Upper lobe of left lung (tissue), 6 donors: ENCODE measurements around the gene TOM1L2. TPM values are rescaled to one million over a fixed set of nuclear protein-coding genes. Genes with fewer than 3 reads are reported as not detected.

Experiments used
- ATAC-seq, 2 donors: fragments of 200-7000 bp; cut with Tn5 transposase; one replicate each; pipeline ENCODE4 v1.9.1; 2022; ENCODE audit warnings: mild to moderate bottlenecking in 2 of 2, moderate library complexity in 2 of 2; ENCODE audit not compliant: low FRiP score in 2 of 2
- DNase-seq, 2 donors: peaks; one replicate each; pipeline ENCODE4 v3.0.0-alpha.2; 2019 to 2020
- H3K27ac ChIP-seq, 4 donors: fragments of 200-600 bp; sonication (generic); one replicate each; pipeline ENCODE4 v1.5.1; 2016 to 2019
- H3K27me3 ChIP-seq, 4 donors: fragments of 200-600 bp; sonication (generic); one replicate each; pipeline ENCODE4 v1.5.1; 2017 to 2019
- H3K36me3 ChIP-seq, 4 donors: fragments of 200-600 bp; sonication (generic); one replicate each; pipeline ENCODE4 v1.5.1; 2016 to 2019
- H3K4me1 ChIP-seq, 4 donors: fragments of 200-600 bp; sonication (generic); one replicate each; pipeline ENCODE4 v1.5.1; 2018 to 2019
- H3K4me3 ChIP-seq, 4 donors: fragments of 200-600 bp; sonication (generic); one replicate each; pipeline ENCODE4 v1.5.1; 2017 to 2019; ENCODE audit warnings: mild to moderate bottlenecking in 2 of 4, moderate library complexity in 1 of 4
- H3K9me3 ChIP-seq, 4 donors: fragments of 200-600 bp; sonication (generic); one replicate each; pipeline ENCODE4 v1.5.1; 2018 to 2019
- CTCF ChIP-seq, 6 experiments: fragments of 450-650 bp in 4 of 6; fragments of 200-600 bp in 2 of 6; sonication (generic) in 2 of 6; IDR thresholded peaks; one replicate each; pipeline ENCODE4 v1.5.1; 2016 to 2019; ENCODE audit warnings: antibody characterized with exemption in 6 of 6
- EP300 ChIP-seq, 4 donors: sonication (generic); formaldehyde crosslinking; IDR thresholded peaks; one replicate each; pipeline ENCODE4 v1.5.1; 2017; ENCODE audit warnings: antibody characterized with exemption in 4 of 4, control low read depth in 2 of 4
- POLR2A ChIP-seq, 4 donors: fragments of 450-650 bp; IDR thresholded peaks; one replicate each; pipeline ENCODE4 v1.5.1; 2016 to 2017; ENCODE audit warnings: antibody characterized with exemption in 4 of 4, mild to moderate bottlenecking in 2 of 4
- POLR2AphosphoS5 ChIP-seq, 2 donors: sonication (generic); formaldehyde crosslinking; IDR thresholded peaks; one replicate each; pipeline ENCODE4 v1.5.1; 2017; ENCODE audit warnings: antibody characterized with exemption in 2 of 2
- WGBS, 2 donors: methylation state at CpG; one replicate each; pipeline ENCODE4 v1.1.5; 2017 to 2018; 5-methylcytosine and 5-hydroxymethylcytosine counted together
- total RNA-seq, 6 donors: library from RNA; depleted of rRNA in 4 of 6; stranded (reverse); fragments of >200 nt in 4 of 6; gene quantifications; one replicate each; pipeline versions ENCODE4 v1.1.0 to v1.2.1, GENCODE V29; 2016 to 2021
- donor health status: DM: no; HTN: no; CAD: no; lungs with moderate emphysema.
- donor health status: DM: no; HTN: yes; CAD: no; lungs with severe emphysema.

The TOM1L2 gene
- total RNA-seq, 6 donors from 2014 or later: 54.2 to 134 (median 72.9) TPM

DNA sequence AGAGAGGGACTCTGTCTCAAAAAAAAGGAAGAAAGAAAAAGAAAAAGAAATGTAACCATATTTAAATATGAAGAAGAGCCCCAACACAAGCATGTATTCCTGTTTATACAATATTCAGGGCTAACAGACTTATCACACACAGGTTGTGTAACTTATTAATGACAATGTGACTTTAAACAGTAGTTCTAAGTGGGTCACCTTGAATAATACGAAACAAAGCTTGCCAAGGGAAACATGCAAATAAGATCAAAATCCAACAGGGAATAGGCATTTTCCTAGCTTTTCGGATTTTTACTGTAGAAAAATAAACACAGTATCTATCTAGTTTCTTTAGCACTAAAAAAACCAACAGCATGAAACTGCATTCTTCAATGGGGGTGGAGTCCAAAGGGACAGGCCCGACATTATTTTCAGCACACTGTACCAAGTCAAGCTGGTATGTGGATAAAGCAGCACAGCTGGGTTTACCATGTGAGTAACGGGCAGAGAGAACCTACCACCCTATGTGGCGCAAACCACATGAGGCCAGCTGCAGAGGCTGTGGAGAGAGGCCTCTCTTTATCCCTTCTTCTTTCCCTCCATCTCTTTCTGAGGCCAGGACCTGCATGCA, 45.3 kb downstream of the TOM1L2 start:
- DNase-seq (no peak), ATAC-seq (no peak)
- 61 to 64% methylated on average over 5 of the region's 5 CpGs for WGBS, 2 donors
- H3K36me3 ChIP-seq: no peaks in the 10 kb centered on the region
- no peak overlapping the region for H3K4me3 ChIP-seq
- no peaks in the 10 kb centered on the region for H3K9me3 ChIP-seq
- H3K27ac ChIP-seq: no peak overlapping the region
- TF ChIP-seq CTCF (IDR thresholded peaks at IDR 0.05) (no peak), POLR2A (IDR thresholded peaks at IDR 0.05) (no peak), POLR2AphosphoS5 (IDR thresholded peaks at IDR 0.05) (no peak), EP300 (IDR thresholded peaks at IDR 0.05) (no peak)
- H3K4me1 ChIP-seq: peaks cover 27 to 42% (median 33%) of the 10 kb centered on the region in 4 donors
- no peaks in the 10 kb centered on the region for H3K27me3 ChIP-seq

DNA sequence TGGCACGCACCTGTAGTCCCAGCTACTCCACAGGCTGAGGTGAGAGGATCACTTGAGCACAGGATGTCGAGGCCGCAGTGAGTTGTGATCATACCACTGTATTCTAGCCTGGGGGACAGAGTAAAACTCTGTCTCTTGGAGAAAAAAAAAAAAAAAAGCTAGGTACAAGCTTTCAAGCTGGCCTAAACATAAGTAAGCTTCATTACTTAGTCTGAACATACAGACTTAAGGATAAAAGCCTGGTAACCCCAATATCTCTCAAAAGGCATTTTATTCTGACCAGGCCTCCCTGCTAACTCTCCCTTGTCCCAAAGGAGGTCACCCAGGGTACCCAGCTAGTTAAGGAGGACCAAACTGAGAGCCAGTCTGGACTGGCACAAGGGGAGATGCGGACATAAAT, 46.2 kb downstream of the TOM1L2 start:
- 69 to 94% methylated on average over 4 of the region's 4 CpGs for WGBS, 2 donors
- Histone ChIP-seq H3K27me3 (no peaks in the 10 kb centered on the region), H3K36me3 (no peaks in the 10 kb centered on the region), H3K27ac (no peak overlapping the region), H3K4me1 (peaks cover 31 to 50% (median 42%) of the 10 kb centered on the region in 4 donors), H3K4me3 (no peak overlapping the region), H3K9me3 (no peaks in the 10 kb centered on the region)
- ATAC-seq (no peak), DNase-seq (no peak)
- TF ChIP-seq CTCF (IDR thresholded peaks at IDR 0.05) (no peak), POLR2AphosphoS5 (IDR thresholded peaks at IDR 0.05) (no peak), EP300 (IDR thresholded peaks at IDR 0.05) (no peak), POLR2A (IDR thresholded peaks at IDR 0.05) (no peak)

- Histone ChIP-seq H3K27ac (no peak overlapping the region), H3K4me1 (peaks cover 28 to 50% (median 42%) of the 10 kb centered on the region in 4 donors), H3K27me3 (no peaks in the 10 kb centered on the region), H3K9me3 (no peaks in the 10 kb centered on the region), H3K4me3 (no peak overlapping the region), H3K36me3 (no peaks in the 10 kb centered on the region)
- no peak for TF ChIP-seq CTCF (IDR thresholded peaks at IDR 0.05)
- TF ChIP-seq POLR2A (IDR thresholded peaks at IDR 0.05): no peak
- TF ChIP-seq EP300 (IDR thresholded peaks at IDR 0.05): no peak
- no peak for TF ChIP-seq POLR2AphosphoS5 (IDR thresholded peaks at IDR 0.05)
- no peak for DNase-seq
- ATAC-seq: no peak
Measured at GRCh38 chr17:17924857-17925250, 47.3 kb downstream of the TOM1L2 start.

DNA sequence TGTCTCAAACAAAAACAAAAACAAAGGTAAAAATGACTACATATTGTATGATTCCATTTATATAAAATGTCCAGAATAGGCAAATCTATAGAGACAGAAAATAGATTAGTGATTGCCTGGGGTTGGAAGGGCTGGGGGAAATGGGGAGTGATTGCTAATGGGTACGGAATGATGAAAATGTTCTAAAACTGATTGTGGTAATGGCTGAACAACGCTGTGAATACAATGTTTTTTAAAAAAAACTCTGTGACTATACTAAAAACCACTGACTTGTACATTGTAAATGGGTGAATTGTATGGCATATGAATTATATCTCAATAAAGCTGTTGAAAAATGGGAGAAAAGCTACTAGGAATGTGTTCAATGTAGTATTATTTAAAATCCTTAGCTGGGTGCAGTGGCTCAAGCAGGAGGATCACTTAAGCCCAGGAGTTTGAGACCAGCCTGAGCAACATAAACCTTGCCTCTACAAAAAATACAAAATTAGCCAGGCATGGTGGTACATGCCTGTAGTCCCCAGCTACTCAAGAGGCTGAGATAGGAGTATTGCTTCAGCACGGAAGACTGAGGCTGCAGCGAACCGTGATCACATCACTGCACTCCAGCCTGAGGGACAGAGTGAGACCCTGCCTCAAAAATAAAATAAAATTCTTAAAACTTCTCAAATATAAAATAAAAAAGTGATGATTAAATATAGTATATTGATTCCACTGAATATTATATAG, 47.9 kb downstream of the TOM1L2 start:
- Histone ChIP-seq H3K27ac (no peak overlapping the region), H3K4me1 (peaks cover 28 to 49% (median 39%) of the 10 kb centered on the region in 4 donors), H3K9me3 (no peaks in the 10 kb centered on the region), H3K4me3 (no peak overlapping the region), H3K27me3 (no peaks in the 10 kb centered on the region), H3K36me3 (no peaks in the 10 kb centered on the region)
- TF ChIP-seq EP300 (IDR thresholded peaks at IDR 0.05) (no peak), POLR2A (IDR thresholded peaks at IDR 0.05) (no peak), POLR2AphosphoS5 (IDR thresholded peaks at IDR 0.05) (no peak), CTCF (IDR thresholded peaks at IDR 0.05) (no peak)
- ATAC-seq (no peak), DNase-seq (no peak)
- 95 to 96% methylated on average over 5 of the region's 5 CpGs for WGBS, 2 donors
